Measurements from ENCODE around the gene ZMYM2.
"Not testable (repeated sequence)": the region's sequence is repeated elsewhere in the genome, so short reads cannot be mapped to it uniquely, and the experiment has no call there.

ZMYM2 gene

GRCh38 chr13:19961924-19962323, 3.4 kb downstream of the ZMYM2 start:
- H3K4me3 ChIP-seq (ENCODE audit: low read length) = peak overlapping the region; percentile 11
- TF ChIP-seq CTCF (conservative IDR thresholded peaks at IDR 0.05; ENCODE audit: low read depth, low read length) = no peak
- no peak for DNase-seq (ENCODE audit: low read depth)

- no peak for TF ChIP-seq CTCF (conservative IDR thresholded peaks at IDR 0.05; ENCODE audit: low read depth, low read length)
- no peak for DNase-seq (ENCODE audit: low read depth)
- H3K4me3 ChIP-seq (ENCODE audit: low read length) = no peak overlapping the region
These were observed 4.4 kb downstream of the ZMYM2 start for GRCh38 chr13:19962894-19963293.

GRCh38 chr13:19967621-19968020, 9.1 kb downstream of the ZMYM2 start:
- no peak for DNase-seq (ENCODE audit: low read depth)
- no peak overlapping the region for H3K4me3 ChIP-seq (ENCODE audit: low read length)
- TF ChIP-seq CTCF (conservative IDR thresholded peaks at IDR 0.05; ENCODE audit: low read depth, low read length) = no peak

- H3K4me3 ChIP-seq (ENCODE audit: low read length); DNase-seq (ENCODE audit: low read depth): not testable (repeated sequence)
These were observed 16.0 kb downstream of the ZMYM2 start for GRCh38 chr13:19974498-19975009.

- TF ChIP-seq CTCF (conservative IDR thresholded peaks at IDR 0.05; ENCODE audit: low read depth, low read length) = no peak
- no peak overlapping the region for H3K4me3 ChIP-seq (ENCODE audit: low read length)
- no peak for DNase-seq (ENCODE audit: low read depth)
These were observed 20.4 kb downstream of the ZMYM2 start for GRCh38 chr13:19978831-19979437.

- TF ChIP-seq CTCF (conservative IDR thresholded peaks at IDR 0.05; ENCODE audit: low read depth, low read length) = no peak
- DNase-seq (ENCODE audit: low read depth) = no peak
- no peak overlapping the region for H3K4me3 ChIP-seq (ENCODE audit: low read length)
These were observed 23.2 kb downstream of the ZMYM2 start for GRCh38 chr13:19981685-19982238.

GRCh38 chr13:19982447-19983043, 24.0 kb downstream of the ZMYM2 start:
- TF ChIP-seq CTCF (conservative IDR thresholded peaks at IDR 0.05; ENCODE audit: low read depth, low read length) = no peak
- DNase-seq (ENCODE audit: low read depth) = no peak
- H3K4me3 ChIP-seq (ENCODE audit: low read length) = no peak overlapping the region

Measured in retinal pigment epithelial cell (primary cell).